ENCODE data around the gene PRKCD.

DNA sequence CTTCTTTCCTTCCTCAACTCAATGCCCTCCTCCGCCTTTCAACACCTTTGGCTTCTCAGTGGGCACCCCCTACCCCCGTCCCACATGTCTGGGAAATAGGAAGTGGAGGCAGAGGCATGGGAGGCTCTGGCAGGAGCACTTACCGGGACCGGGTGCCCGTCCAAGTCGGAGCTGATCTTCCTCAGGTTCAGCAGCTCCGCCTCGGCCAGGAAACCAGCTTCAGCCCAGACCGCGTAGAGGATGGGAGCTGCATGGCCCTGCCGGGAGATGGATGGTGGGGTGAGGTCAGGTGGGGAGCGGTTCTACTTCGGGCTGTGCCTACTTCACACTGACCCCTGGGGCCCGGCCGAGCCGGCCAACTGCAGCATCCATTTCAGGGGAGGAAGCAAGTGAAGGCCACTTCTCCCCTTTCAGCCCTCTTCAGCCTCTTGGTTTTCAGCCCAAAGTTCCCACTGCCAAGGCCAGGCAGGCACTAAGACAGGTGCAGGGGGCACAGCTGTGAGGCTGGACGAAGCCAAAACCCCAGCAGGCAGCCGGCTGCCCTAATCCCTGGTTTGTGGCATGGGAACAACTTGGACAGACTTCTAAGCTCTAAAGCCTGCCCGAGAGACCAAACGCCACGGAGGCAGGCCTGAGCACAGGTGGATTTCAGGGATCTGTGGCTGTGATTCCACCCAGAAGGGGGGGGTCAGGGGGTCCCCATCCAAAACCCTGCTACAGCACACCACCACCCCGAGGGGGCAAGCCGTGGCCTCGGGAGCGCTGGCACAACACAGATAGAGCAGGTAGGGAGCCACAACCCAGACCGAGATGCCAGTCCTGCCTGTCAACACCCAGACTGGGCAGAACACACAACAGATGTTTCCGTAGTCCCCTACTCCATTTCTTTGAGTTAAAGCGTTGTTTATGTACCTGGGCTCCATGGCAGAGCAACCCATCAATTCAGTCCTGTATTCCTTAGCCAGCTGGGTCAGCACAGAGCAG, 80.3 kb downstream of the PRKCD start:
- TF ChIP-seq, protein P1, sequence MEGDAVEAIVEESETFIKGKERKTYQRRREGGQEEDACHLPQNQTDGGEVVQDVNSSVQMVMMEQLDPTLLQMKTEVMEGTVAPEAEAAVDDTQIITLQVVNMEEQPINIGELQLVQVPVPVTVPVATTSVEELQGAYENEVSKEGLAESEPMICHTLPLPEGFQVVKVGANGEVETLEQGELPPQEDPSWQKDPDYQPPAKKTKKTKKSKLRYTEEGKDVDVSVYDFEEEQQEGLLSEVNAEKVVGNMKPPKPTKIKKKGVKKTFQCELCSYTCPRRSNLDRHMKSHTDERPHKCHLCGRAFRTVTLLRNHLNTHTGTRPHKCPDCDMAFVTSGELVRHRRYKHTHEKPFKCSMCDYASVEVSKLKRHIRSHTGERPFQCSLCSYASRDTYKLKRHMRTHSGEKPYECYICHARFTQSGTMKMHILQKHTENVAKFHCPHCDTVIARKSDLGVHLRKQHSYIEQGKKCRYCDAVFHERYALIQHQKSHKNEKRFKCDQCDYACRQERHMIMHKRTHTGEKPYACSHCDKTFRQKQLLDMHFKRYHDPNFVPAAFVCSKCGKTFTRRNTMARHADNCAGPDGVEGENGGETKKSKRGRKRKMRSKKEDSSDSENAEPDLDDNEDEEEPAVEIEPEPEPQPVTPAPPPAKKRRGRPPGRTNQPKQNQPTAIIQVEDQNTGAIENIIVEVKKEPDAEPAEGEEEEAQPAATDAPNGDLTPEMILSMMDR (IDR thresholded peaks at IDR 0.05; ENCODE audit: low read depth, low read length): no peak
- no peak for TF ChIP-seq POLR2A (IDR thresholded peaks at IDR 0.05; ENCODE audit: extremely low read depth, insufficient read length)
- TF ChIP-seq, protein P2, sequence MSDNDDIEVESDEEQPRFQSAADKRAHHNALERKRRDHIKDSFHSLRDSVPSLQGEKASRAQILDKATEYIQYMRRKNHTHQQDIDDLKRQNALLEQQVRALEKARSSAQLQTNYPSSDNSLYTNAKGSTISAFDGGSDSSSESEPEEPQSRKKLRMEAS (IDR thresholded peaks at IDR 0.05; ENCODE audit: low read depth, low read length): no peak

Measured in NB4 (cell line).